ENCODE results near the gene ANKLE2. TPM values are rescaled to one million over a fixed set of nuclear protein-coding genes. Genes with fewer than 3 reads are reported as not detected.

ANKLE2 gene

DNA sequence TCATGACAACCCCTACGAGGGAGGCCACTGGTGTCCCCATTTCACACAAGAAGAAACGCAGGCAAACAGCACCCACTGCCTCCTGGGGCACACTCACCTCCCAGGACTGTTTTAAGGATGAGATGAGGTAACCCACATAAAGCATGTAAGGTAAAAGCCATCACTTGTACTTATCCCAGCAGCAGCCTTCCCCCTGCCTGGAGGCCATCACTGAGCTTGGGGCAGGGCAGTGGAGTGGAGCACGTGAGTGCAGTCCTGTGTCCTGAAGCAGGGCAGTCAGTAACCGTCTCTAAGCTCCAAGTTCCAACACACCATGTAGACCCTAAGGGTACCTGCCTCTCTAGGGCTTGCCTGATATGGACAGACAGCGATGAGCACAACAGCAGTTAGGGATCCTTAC is 76.2 kb downstream of the ANKLE2 start:
- Histone ChIP-seq H3K4ac (ENCODE audit: low read length) (no peak overlapping the region), H2AK5ac (ENCODE audit: low read depth, low read length) (no peak overlapping the region), H3K9ac (ENCODE audit: low read depth, low read length, poor library complexity) (peak overlapping the region; percentile 38), H3K27ac (replicated peaks; ENCODE audit: low read length) (no peak overlapping the region), H3K23ac (ENCODE audit: low read depth, low read length, poor library complexity) (peak overlapping the region; percentile 45), H3K27me3 (ENCODE audit: control insufficient read depth in 3 of 3, insufficient read depth in 3 of 3, low read depth in 1 of 3, low read length in 3 of 3) (peaks cover 0 to 4% (median 0%) of the 10 kb centered on the region in 3 experiments), H3K4me1 (ENCODE audit: control insufficient read depth in 2 of 2, insufficient read depth in 1 of 2, low read depth in 1 of 2, low read length in 2 of 2) (peaks cover 0 to 9% of the 10 kb centered on the region in 2 donors), H3K18ac (ENCODE audit: low read length) (no peak overlapping the region), H2BK15ac (ENCODE audit: low read length) (no peak overlapping the region), H3K9me3 (replicated peaks in 1 of 2; ENCODE audit: control insufficient read depth in 2 of 2, insufficient read depth in 1 of 2, low read depth in 1 of 2, low read length in 2 of 2) (peaks cover 0 to 13% of the 10 kb centered on the region in 2 donors), H3K14ac (ENCODE audit: low read length) (no peak overlapping the region), H3K4me3 (ENCODE audit: low read length in 2 of 2) (peak overlapping the region in 1 of 2 donors; percentile 71), H2BK12ac (ENCODE audit: low read length) (no peak overlapping the region), H2AFZ (ENCODE audit: low read length) (no peak overlapping the region), H4K91ac (ENCODE audit: low read depth, low read length, poor library complexity) (no peak overlapping the region), H4K8ac (ENCODE audit: low read depth, low read length) (no peak overlapping the region), H2BK5ac (ENCODE audit: low read length) (no peak overlapping the region), H3K79me1 (ENCODE audit: low read depth, low read length) (peaks cover 8% of the 10 kb centered on the region), H3K4me2 (ENCODE audit: insufficient read depth, low read length, poor library complexity, severe bottlenecking) (no peak overlapping the region), H2BK120ac (ENCODE audit: low read depth, low read length) (no peak overlapping the region), H3K36me3 (replicated peaks in 1 of 2; ENCODE audit: control insufficient read depth in 2 of 2, insufficient read depth in 2 of 2, low read length in 2 of 2) (peaks cover 5 to 33% of the 10 kb centered on the region in 2 donors)
- WGBS, 2 donors (ENCODE audit: extremely low coverage in 2 of 2, insufficient read length in 2 of 2, insufficient replicate concordance in 1 of 2): no CpG with 5 or more reads among the region's 5 CpGs
- no peak for DNase-seq (ENCODE audit: low spot score)

- Histone ChIP-seq H2BK12ac (ENCODE audit: low read length) (no peak overlapping the region), H3K4me2 (ENCODE audit: insufficient read depth, low read length, poor library complexity, severe bottlenecking) (no peak overlapping the region), H3K23ac (ENCODE audit: low read depth, low read length, poor library complexity) (no peak overlapping the region), H3K9me3 (replicated peaks in 1 of 2; ENCODE audit: control insufficient read depth in 2 of 2, insufficient read depth in 1 of 2, low read depth in 1 of 2, low read length in 2 of 2) (peaks cover 0 to 2% of the 10 kb centered on the region in 2 donors), H3K27me3 (ENCODE audit: control insufficient read depth in 3 of 3, insufficient read depth in 3 of 3, low read depth in 1 of 3, low read length in 3 of 3) (no peaks in the 10 kb centered on the region), H3K36me3 (replicated peaks in 1 of 2; ENCODE audit: control insufficient read depth in 2 of 2, insufficient read depth in 2 of 2, low read length in 2 of 2) (peaks cover 54 to 93% of the 10 kb centered on the region in 2 donors), H3K9ac (ENCODE audit: low read depth, low read length, poor library complexity) (no peak overlapping the region), H3K14ac (ENCODE audit: low read length) (no peak overlapping the region), H3K79me1 (ENCODE audit: low read depth, low read length) (peaks cover 4% of the 10 kb centered on the region), H4K91ac (ENCODE audit: low read depth, low read length, poor library complexity) (no peak overlapping the region), H3K27ac (replicated peaks; ENCODE audit: low read length) (no peak overlapping the region), H2AK5ac (ENCODE audit: low read depth, low read length) (no peak overlapping the region), H2BK15ac (ENCODE audit: low read length) (no peak overlapping the region), H3K4ac (ENCODE audit: low read length) (no peak overlapping the region), H3K18ac (ENCODE audit: low read length) (no peak overlapping the region), H2BK5ac (ENCODE audit: low read length) (no peak overlapping the region), H2BK120ac (ENCODE audit: low read depth, low read length) (no peak overlapping the region), H2AFZ (ENCODE audit: low read length) (no peak overlapping the region), H3K4me1 (ENCODE audit: control insufficient read depth in 2 of 2, insufficient read depth in 1 of 2, low read depth in 1 of 2, low read length in 2 of 2) (no peaks in the 10 kb centered on the region), H4K8ac (ENCODE audit: low read depth, low read length) (no peak overlapping the region), H3K4me3 (ENCODE audit: low read length in 2 of 2) (no peak overlapping the region)
- no CpG with 5 or more reads among the region's 9 CpGs for WGBS, 2 donors (ENCODE audit: extremely low coverage in 2 of 2, insufficient read length in 2 of 2, insufficient replicate concordance in 1 of 2)
- no peak for DNase-seq (ENCODE audit: low spot score)
These were observed 84.1 kb downstream of the ANKLE2 start for GRCh38 chr12:132677492-132677891.

DNA sequence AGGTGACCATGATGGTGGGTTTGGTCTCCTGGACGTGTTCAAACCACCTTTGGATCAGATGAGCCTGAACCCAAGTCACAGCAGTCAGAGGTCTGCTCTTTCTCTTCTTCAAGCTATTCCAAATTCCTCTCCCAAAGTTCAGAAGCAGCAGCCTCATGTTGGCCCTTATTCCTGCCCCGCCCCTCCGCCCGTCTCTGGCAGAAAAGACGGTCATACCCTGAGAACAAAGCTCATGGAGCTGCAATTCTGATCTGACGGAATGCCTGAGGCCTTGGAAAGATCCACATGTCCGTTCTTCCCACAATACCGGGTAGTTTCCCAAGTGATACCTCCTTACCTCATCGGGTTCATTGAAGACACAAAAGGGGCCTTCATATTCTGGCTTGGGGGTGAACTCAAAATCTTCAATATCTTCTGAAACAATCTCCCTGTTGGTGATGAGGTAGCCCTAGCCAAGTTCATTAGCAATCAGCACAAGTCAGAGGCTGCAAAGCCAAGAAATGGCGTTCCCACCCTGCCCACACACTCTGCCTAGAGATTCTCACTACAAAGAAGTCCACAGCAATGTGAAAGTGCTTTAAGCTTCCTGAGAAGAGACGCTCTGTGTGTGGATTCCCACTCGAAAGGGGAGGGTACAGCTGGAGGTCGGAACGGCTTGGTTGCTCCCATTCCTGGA is 85.7 kb downstream of the ANKLE2 start:
- peak overlapping the region; percentile 21 for H3K9ac ChIP-seq (ENCODE audit: low read depth, low read length, poor library complexity)
- no peak overlapping the region for H2BK15ac ChIP-seq (ENCODE audit: low read length)
- H3K4me2 ChIP-seq (ENCODE audit: insufficient read depth, low read length, poor library complexity, severe bottlenecking): no peak overlapping the region
- peaks cover 4% of the 10 kb centered on the region for H3K79me1 ChIP-seq (ENCODE audit: low read depth, low read length)
- no CpG with 5 or more reads among the region's 14 CpGs for WGBS, 2 donors (ENCODE audit: extremely low coverage in 2 of 2, insufficient read length in 2 of 2, insufficient replicate concordance in 1 of 2)
- no peak overlapping the region for H3K23ac ChIP-seq (ENCODE audit: low read depth, low read length, poor library complexity)
- peaks cover 62 to 99% of the 10 kb centered on the region in 2 donors for H3K36me3 ChIP-seq (replicated peaks in 1 of 2; ENCODE audit: control insufficient read depth in 2 of 2, insufficient read depth in 2 of 2, low read length in 2 of 2)
- DNase-seq (ENCODE audit: low spot score): no peak
- H4K91ac ChIP-seq (ENCODE audit: low read depth, low read length, poor library complexity): no peak overlapping the region
- no peak overlapping the region for H2BK120ac ChIP-seq (ENCODE audit: low read depth, low read length)
- no peak overlapping the region for H3K27ac ChIP-seq (replicated peaks; ENCODE audit: low read length)
- H4K8ac ChIP-seq (ENCODE audit: low read depth, low read length): no peak overlapping the region
- H2AK5ac ChIP-seq (ENCODE audit: low read depth, low read length): no peak overlapping the region
- no peak overlapping the region for H3K14ac ChIP-seq (ENCODE audit: low read length)
- H3K9me3 ChIP-seq (replicated peaks in 1 of 2; ENCODE audit: control insufficient read depth in 2 of 2, insufficient read depth in 1 of 2, low read depth in 1 of 2, low read length in 2 of 2): no peaks in the 10 kb centered on the region
- H2AFZ ChIP-seq (ENCODE audit: low read length): no peak overlapping the region
- no peak overlapping the region for H2BK12ac ChIP-seq (ENCODE audit: low read length)
- H3K27me3 ChIP-seq (ENCODE audit: control insufficient read depth in 3 of 3, insufficient read depth in 3 of 3, low read depth in 1 of 3, low read length in 3 of 3): no peaks in the 10 kb centered on the region
- no peak overlapping the region for H3K18ac ChIP-seq (ENCODE audit: low read length)
- H3K4me3 ChIP-seq (ENCODE audit: low read length in 2 of 2): no peak overlapping the region
- H3K4ac ChIP-seq (ENCODE audit: low read length): no peak overlapping the region
- no peak overlapping the region for H2BK5ac ChIP-seq (ENCODE audit: low read length)
- H3K4me1 ChIP-seq (ENCODE audit: control insufficient read depth in 2 of 2, insufficient read depth in 1 of 2, low read depth in 1 of 2, low read length in 2 of 2): no peaks in the 10 kb centered on the region

Small RNAs within 50 kb of the gene (small RNA-seq; reads per million reads assigned to genes)
- gene RNA5SP379 (ENCODE audit: insufficient read depth): not detected

Measured in neuronal stem cell (in vitro differentiated cells).